OCI-LY1 (cell line): ENCODE results near the gene SRBD1.

ENCODE experiments used
- H2AFZ ChIP-seq: fragments of 200-600 bp; sonication (generic), shearing (Covaris generic); 2 replicates; pipeline ENCODE4 v1.6.0; 2014; ENCODE audit warnings: antibody characterized with exemption, mild to moderate bottlenecking, low read length
- H3F3A ChIP-seq: fragments of 200-600 bp; sonication (generic), shearing (Covaris generic); 2 replicates; pipeline ENCODE4 v1.6.0; 2014; ENCODE audit warnings: mild to moderate bottlenecking, antibody characterized with exemption, low read length, moderate library complexity; ENCODE audit not compliant: insufficient read depth
- H3K27ac ChIP-seq: fragments of 200-600 bp; sonication (generic); 2 replicates; pipeline ENCODE4 v1.5.1; 2014; ENCODE audit warnings: low read length, mixed run types, mild to moderate bottlenecking, low read depth; ENCODE audit not compliant: poor library complexity, severe bottlenecking
- H3K27me3 ChIP-seq: fragments of 200-600 bp; sonication (generic); 2 replicates; pipeline ENCODE4 v1.6.0; 2014; ENCODE audit warnings: antibody characterized with exemption, mild to moderate bottlenecking, low read length, moderate library complexity; ENCODE audit not compliant: insufficient read depth
- H3K36me3 ChIP-seq: fragments of 200-600 bp; sonication (generic); 2 replicates; pipeline ENCODE4 v1.6.1; 2014; ENCODE audit warnings: mild to moderate bottlenecking, antibody characterized with exemption, low read length, moderate library complexity, mixed read lengths; ENCODE audit not compliant: insufficient read depth
- H3K4me1 ChIP-seq: fragments of 200-600 bp; sonication (generic); 2 replicates; pipeline ENCODE4 v1.5.1; 2014; ENCODE audit warnings: mild to moderate bottlenecking, low read length, moderate library complexity; ENCODE audit not compliant: insufficient read depth, severe bottlenecking
- H3K4me2 ChIP-seq: fragments of 200-600 bp; sonication (generic), shearing (Covaris generic); 2 replicates; pipeline ENCODE4 v1.6.1; 2014; ENCODE audit warnings: low read length
- H3K4me3 ChIP-seq: fragments of 200-600 bp; sonication (generic); 2 replicates; pipeline ENCODE4 v1.5.1; 2014; ENCODE audit warnings: low read length, low read depth, mild to moderate bottlenecking, mixed read lengths; ENCODE audit not compliant: poor library complexity, severe bottlenecking
- H3K79me2 ChIP-seq: fragments of 200-600 bp; shearing (Covaris generic); 2 replicates; pipeline ENCODE4 v1.6.1; 2016; ENCODE audit warnings: mixed run types, low read length, mixed read lengths; ENCODE audit not compliant: insufficient read depth
- H3K9ac ChIP-seq: fragments of 200-600 bp; sonication (generic), shearing (Covaris generic); 2 replicates; pipeline ENCODE4 v1.6.1; 2014; ENCODE audit warnings: mild to moderate bottlenecking, low read length, mixed read lengths
- H3K9me2 ChIP-seq: fragments of 200-600 bp; sonication (generic), shearing (Covaris generic); 2 replicates; pipeline ENCODE4 v1.6.1; 2014; ENCODE audit warnings: low read depth, mild to moderate bottlenecking, low read length, mixed read lengths
- H3K9me3 ChIP-seq: fragments of 200-600 bp; shearing (Covaris generic); 2 replicates; pipeline ENCODE4 v1.6.1; 2014; ENCODE audit warnings: low read length, mixed read lengths
- H4K20me1 ChIP-seq: fragments of 200-600 bp; sonication (generic), shearing (Covaris generic); 2 replicates; pipeline ENCODE4 v1.6.0; 2016; ENCODE audit warnings: mild to moderate bottlenecking, low read length; ENCODE audit not compliant: insufficient read depth
- EZH2 ChIP-seq: fragments of 200-600 bp; sonication (generic), shearing (Covaris generic); IDR thresholded peaks from 2 replicates; pipeline ENCODE4 v1.8.0; 2017; ENCODE audit warnings: borderline replicate concordance, mixed run types, mild to moderate bottlenecking, antibody characterized with exemption, low read length, moderate library complexity, mixed read lengths
- TF ChIP-seq, protein P1 (sequence below): fragments of 200-600 bp; sonication (generic), shearing (Covaris generic); IDR thresholded peaks from 2 replicates; pipeline ENCODE4 v1.5.1; 2017; ENCODE audit warnings: mild to moderate bottlenecking, antibody characterized with exemption, low read length, moderate library complexity, mixed read lengths

SRBD1 gene

DNA sequence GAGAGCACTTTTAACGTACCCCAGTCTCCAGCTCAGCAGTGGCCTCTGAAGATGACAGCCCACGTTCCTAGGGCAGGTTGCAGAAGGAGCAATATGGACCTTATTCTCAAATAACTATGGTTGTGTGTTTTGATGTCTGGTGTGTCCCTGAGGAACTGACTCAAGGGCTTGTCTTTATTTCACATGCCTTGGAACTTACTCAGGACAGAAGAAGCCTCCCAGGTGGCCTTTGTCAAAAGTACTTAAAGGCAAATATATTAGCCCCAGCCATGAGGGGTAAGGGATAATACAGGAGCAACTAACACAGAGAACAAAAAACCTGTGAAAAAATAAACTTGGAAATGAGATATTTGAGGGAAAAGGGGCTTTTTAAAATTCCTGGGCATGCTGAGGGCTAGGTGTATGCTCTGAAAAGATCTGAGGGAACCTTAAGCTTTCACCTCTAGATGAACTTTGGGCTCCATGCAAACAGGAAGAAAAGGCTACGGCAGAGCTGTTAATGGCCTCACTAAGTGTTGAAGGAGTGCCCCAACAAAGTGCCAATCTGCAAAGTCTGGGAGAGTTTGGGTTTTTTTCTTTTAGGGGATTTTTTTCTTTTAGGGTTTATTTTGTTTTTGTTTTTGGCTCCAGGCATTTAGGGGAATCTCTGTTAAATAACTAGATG is 40.3 kb downstream of the SRBD1 start:
- Histone ChIP-seq H4K20me1 (no peaks in the 10 kb centered on the region), H3K4me2 (no peak overlapping the region), H3K36me3 (peaks cover 32% of the 10 kb centered on the region), H3K9me2 (no peaks in the 10 kb centered on the region), H3K79me2 (no peaks in the 10 kb centered on the region), H3K27me3 (no peaks in the 10 kb centered on the region), H3K27ac (no peak overlapping the region), H3K4me1 (peaks cover 10% of the 10 kb centered on the region), H3K9me3 (no peaks in the 10 kb centered on the region), H3K4me3 (no peak overlapping the region), H2AFZ (no peak overlapping the region), H3K9ac (no peak overlapping the region), H3F3A (no peaks in the 10 kb centered on the region)
- no peak for TF ChIP-seq EZH2
- TF ChIP-seq, protein P1, sequence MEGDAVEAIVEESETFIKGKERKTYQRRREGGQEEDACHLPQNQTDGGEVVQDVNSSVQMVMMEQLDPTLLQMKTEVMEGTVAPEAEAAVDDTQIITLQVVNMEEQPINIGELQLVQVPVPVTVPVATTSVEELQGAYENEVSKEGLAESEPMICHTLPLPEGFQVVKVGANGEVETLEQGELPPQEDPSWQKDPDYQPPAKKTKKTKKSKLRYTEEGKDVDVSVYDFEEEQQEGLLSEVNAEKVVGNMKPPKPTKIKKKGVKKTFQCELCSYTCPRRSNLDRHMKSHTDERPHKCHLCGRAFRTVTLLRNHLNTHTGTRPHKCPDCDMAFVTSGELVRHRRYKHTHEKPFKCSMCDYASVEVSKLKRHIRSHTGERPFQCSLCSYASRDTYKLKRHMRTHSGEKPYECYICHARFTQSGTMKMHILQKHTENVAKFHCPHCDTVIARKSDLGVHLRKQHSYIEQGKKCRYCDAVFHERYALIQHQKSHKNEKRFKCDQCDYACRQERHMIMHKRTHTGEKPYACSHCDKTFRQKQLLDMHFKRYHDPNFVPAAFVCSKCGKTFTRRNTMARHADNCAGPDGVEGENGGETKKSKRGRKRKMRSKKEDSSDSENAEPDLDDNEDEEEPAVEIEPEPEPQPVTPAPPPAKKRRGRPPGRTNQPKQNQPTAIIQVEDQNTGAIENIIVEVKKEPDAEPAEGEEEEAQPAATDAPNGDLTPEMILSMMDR, result no peak

GRCh38 chr2:45568935-45569334 is 42.1 kb downstream of the SRBD1 start:
- Histone ChIP-seq H4K20me1 (no peaks in the 10 kb centered on the region), H3F3A (no peaks in the 10 kb centered on the region), H3K9me3 (no peaks in the 10 kb centered on the region), H3K4me3 (no peak overlapping the region), H3K79me2 (no peaks in the 10 kb centered on the region), H3K27me3 (no peaks in the 10 kb centered on the region), H3K36me3 (peaks cover 26% of the 10 kb centered on the region), H2AFZ (no peak overlapping the region), H3K9me2 (no peaks in the 10 kb centered on the region), H3K27ac (no peak overlapping the region), H3K9ac (no peak overlapping the region), H3K4me1 (peaks cover 10% of the 10 kb centered on the region), H3K4me2 (no peak overlapping the region)
- no peak for TF ChIP-seq EZH2
- TF ChIP-seq, protein P1, result no peak

GRCh38 chr2:45567974-45568789 is 42.9 kb downstream of the SRBD1 start:
- Histone ChIP-seq H3F3A (no peaks in the 10 kb centered on the region), H3K9ac (no peak overlapping the region), H2AFZ (no peak overlapping the region), H3K4me3 (peak overlapping the region; percentile 1), H4K20me1 (no peaks in the 10 kb centered on the region), H3K4me1 (peaks cover 10% of the 10 kb centered on the region), H3K79me2 (no peaks in the 10 kb centered on the region), H3K27me3 (no peaks in the 10 kb centered on the region), H3K9me3 (no peaks in the 10 kb centered on the region), H3K4me2 (peak overlapping the region; percentile 37; the same call in 1 of the 2 replicates), H3K9me2 (no peaks in the 10 kb centered on the region), H3K27ac (no peak overlapping the region), H3K36me3 (peaks cover 19% of the 10 kb centered on the region)
- TF ChIP-seq, protein P1, result no peak
- TF ChIP-seq EZH2, result no peak
